ENCODE measurements around the gene GIPR. TPM values are rescaled to one million over a fixed set of nuclear protein-coding genes. Genes with fewer than 3 reads are reported as not detected.

Gene GIPR
- total RNA-seq, 1 experiment from 2014 or later: not detected

- BruUV-seq (replicated peaks): no TSS peak
- peaks cover 13% of the 10 kb centered on the region for H3K36me3 Mint-ChIP-seq (ENCODE audit: insufficient read depth, unreplicated experiment)
- intact Hi-C loops (cut with micrococcal nuclease): no loop called here
- no peak for TF ChIP-seq CTCF (IDR thresholded peaks at IDR 0.05; ENCODE audit: unreplicated experiment)
- no peak overlapping the region for H3K27ac Mint-ChIP-seq (ENCODE audit: low read depth, unreplicated experiment)
- H3K4me1 Mint-ChIP-seq (ENCODE audit: insufficient read depth, unreplicated experiment): no peaks in the 10 kb centered on the region
- DNase-seq (ENCODE audit: unreplicated experiment): no peak
- no peaks in the 10 kb centered on the region for H3K9me3 Mint-ChIP-seq (ENCODE audit: unreplicated experiment)
- no peaks in the 10 kb centered on the region for H3K27me3 Mint-ChIP-seq (ENCODE audit: insufficient read depth, unreplicated experiment)
- H3K4me3 Mint-ChIP-seq (ENCODE audit: unreplicated experiment): no peak overlapping the region
- CTCF ChIA-PET: interaction anchor here (0.6 to 1.7 kb wide), 4 partner anchors 12 to 1638 kb away, joined by 4 to 6 read pairs (median 6); no protein-coding TSS in a partner anchor
- POLR2A ChIA-PET: interaction anchor here (1.6 to 5.3 kb wide), 3 partner anchors 10 to 13 kb away, joined by 6 to 28 read pairs (median 12); partner anchors contain the start of genes QPCTL and SNRPD2
Observed at GRCh38 chr19:45705115-45705514, 37.1 kb downstream of the GIPR start.

GRCh38 chr19:45705710-45706415, 37.8 kb downstream of the GIPR start:
- H3K27me3 Mint-ChIP-seq (ENCODE audit: insufficient read depth, unreplicated experiment): no peaks in the 10 kb centered on the region
- TF ChIP-seq CTCF (IDR thresholded peaks at IDR 0.05; ENCODE audit: unreplicated experiment): no peak
- H3K4me1 Mint-ChIP-seq (ENCODE audit: insufficient read depth, unreplicated experiment): peaks cover 4% of the 10 kb centered on the region
- no peak overlapping the region for H3K27ac Mint-ChIP-seq (ENCODE audit: low read depth, unreplicated experiment)
- BruUV-seq (replicated peaks): no TSS peak
- no peak overlapping the region for H3K4me3 Mint-ChIP-seq (ENCODE audit: unreplicated experiment)
- H3K9me3 Mint-ChIP-seq (ENCODE audit: unreplicated experiment): no peaks in the 10 kb centered on the region
- no peak for DNase-seq (ENCODE audit: unreplicated experiment)
- intact Hi-C loops (cut with micrococcal nuclease): no loop called here
- ChIA-PET CTCF (interaction anchor here (0.6 to 5.9 kb wide), 5 partner anchors 12 to 1638 kb away, joined by 4 to 42 read pairs (median 6); partner anchors contain the start of genes QPCTL and SNRPD2), POLR2A (interaction anchor here (1.6 to 5.3 kb wide), 3 partner anchors 10 to 13 kb away, joined by 6 to 28 read pairs (median 12); partner anchors contain the start of genes QPCTL and SNRPD2)
- peaks cover 20% of the 10 kb centered on the region for H3K36me3 Mint-ChIP-seq (ENCODE audit: insufficient read depth, unreplicated experiment)

- BruUV-seq (replicated peaks): TSS peak; percentile 24
- Mint-ChIP-seq H3K4me1 (ENCODE audit: insufficient read depth, unreplicated experiment) (peaks cover 4% of the 10 kb centered on the region), H3K27me3 (ENCODE audit: insufficient read depth, unreplicated experiment) (no peaks in the 10 kb centered on the region), H3K4me3 (ENCODE audit: unreplicated experiment) (no peak overlapping the region), H3K9me3 (ENCODE audit: unreplicated experiment) (no peaks in the 10 kb centered on the region), H3K36me3 (ENCODE audit: insufficient read depth, unreplicated experiment) (peaks cover 29% of the 10 kb centered on the region), H3K27ac (ENCODE audit: low read depth, unreplicated experiment) (peak overlapping the region; percentile 51)
- ChIA-PET POLR2A (interaction anchor here (1.2 to 1.7 kb wide), 2 partner anchors 9 to 18 kb away, joined by 4 to 6 read pairs; partner anchors contain the start of genes QPCTL and SNRPD2), CTCF (interaction anchor here (0.6 to 5.9 kb wide), 3 partner anchors 17 to 1326 kb away, joined by 3 to 42 read pairs (median 4); partner anchors contain the start of genes QPCTL and SNRPD2)
- no peak for DNase-seq (ENCODE audit: unreplicated experiment)
- no peak for TF ChIP-seq CTCF (IDR thresholded peaks at IDR 0.05; ENCODE audit: unreplicated experiment)
- intact Hi-C loops (cut with micrococcal nuclease): no loop called here
Observed at GRCh38 chr19:45710356-45711130, 42.5 kb downstream of the GIPR start.
